GF-D8 (cell line): ENCODE data around the gene SGCE.

Experiments used
- DNase-seq: peaks from one replicate; lab custom pipeline; 2025; lab: John Stamatoyannopoulos, UW

The SGCE gene

GRCh38 chr7:94621120-94621519 lies 34.8 kb downstream of the SGCE start:
- no peak for DNase-seq

GRCh38 chr7:94620703-94621118 lies 35.2 kb downstream of the SGCE start:
- no peak for DNase-seq

GRCh38 chr7:94618126-94618525 lies 37.8 kb downstream of the SGCE start:
- DNase-seq, result no peak

- no peak for DNase-seq
Measured at GRCh38 chr7:94616855-94617254, 39.1 kb downstream of the SGCE start.

- no peak for DNase-seq
Measured at GRCh38 chr7:94615666-94616065, 40.3 kb downstream of the SGCE start.

- no peak for DNase-seq
Measured at GRCh38 chr7:94612661-94613060, 43.3 kb downstream of the SGCE start.

GRCh38 chr7:94612253-94612652 lies 43.7 kb downstream of the SGCE start:
- no peak for DNase-seq

GRCh38 chr7:94609561-94609960 lies 46.4 kb downstream of the SGCE start:
- no peak for DNase-seq

- no peak for DNase-seq
Measured at GRCh38 chr7:94605031-94605430, 50.9 kb downstream of the SGCE start.

GRCh38 chr7:94602181-94602580 lies 53.8 kb downstream of the SGCE start:
- no peak for DNase-seq

- DNase-seq, result no peak
Measured at GRCh38 chr7:94600267-94600666, 55.7 kb downstream of the SGCE start.

GRCh38 chr7:94595717-94596116 lies 60.2 kb downstream of the SGCE start:
- no peak for DNase-seq

GRCh38 chr7:94594882-94595281 lies 61.1 kb downstream of the SGCE start:
- no peak for DNase-seq

- DNase-seq, result no peak
Measured at GRCh38 chr7:94591176-94591575, 64.8 kb downstream of the SGCE start.

GRCh38 chr7:94590526-94591162 lies 65.3 kb downstream of the SGCE start:
- DNase-seq, result no peak

- no peak for DNase-seq
Measured at GRCh38 chr7:94588075-94588474, 67.9 kb downstream of the SGCE start.

GRCh38 chr7:94584113-94584512 lies 71.8 kb downstream of the SGCE start:
- no peak for DNase-seq

GRCh38 chr7:94580601-94581000 lies 75.3 kb downstream of the SGCE start:
- no peak for DNase-seq

GRCh38 chr7:94579470-94579869 lies 76.5 kb downstream of the SGCE start:
- no peak for DNase-seq

- no peak for DNase-seq
Measured at GRCh38 chr7:94578614-94579013, 77.3 kb downstream of the SGCE start.

GRCh38 chr7:94577357-94577756 lies 78.6 kb downstream of the SGCE start:
- no peak for DNase-seq

- no peak for DNase-seq
Measured at GRCh38 chr7:94576316-94576715, 79.6 kb downstream of the SGCE start.

GRCh38 chr7:94575646-94576045 lies 80.3 kb downstream of the SGCE start:
- no peak for DNase-seq

GRCh38 chr7:94571816-94572215 lies 84.1 kb downstream of the SGCE start:
- DNase-seq, result no peak

GRCh38 chr7:94567396-94567795 lies 88.5 kb downstream of the SGCE start:
- DNase-seq, result no peak
